Mesothelial cell of epicardium (in vitro differentiated cells): ENCODE measurements around the gene TAL1. TPM values are rescaled to one million over a fixed set of nuclear protein-coding genes. Genes with fewer than 3 reads are reported as not detected.

Experiments
- DNase-seq, 2 experiments: peaks; one replicate each; pipeline ENCODE4 v3.0.0; 2021; ENCODE audit warnings: low spot score in 2 of 2; ENCODE audit not compliant: unreplicated experiment in 2 of 2
- H3K27ac Mint-ChIP-seq: 2 replicates; pipeline ENCODE4 v1.8.0; 2021; ENCODE audit warnings: mixed read lengths
- H3K27me3 Mint-ChIP-seq: 2 replicates; pipeline ENCODE4 v1.8.0; 2021; ENCODE audit warnings: low read depth, mixed read lengths
- H3K36me3 Mint-ChIP-seq: 2 replicates; pipeline ENCODE4 v1.8.0; 2021; ENCODE audit warnings: mixed read lengths
- H3K4me1 Mint-ChIP-seq: 2 replicates; pipeline ENCODE4 v1.8.0; 2021; ENCODE audit warnings: mixed read lengths
- H3K4me3 Mint-ChIP-seq: 2 replicates; pipeline ENCODE4 v1.8.0; 2021; ENCODE audit warnings: mild to moderate bottlenecking, moderate library complexity, mixed read lengths
- H3K9me3 Mint-ChIP-seq: 2 replicates; pipeline ENCODE4 v1.8.0; 2021; ENCODE audit warnings: mixed read lengths
- CTCF ChIP-seq: fragments of 200-600 bp; sonication (generic); IDR thresholded peaks from one replicate; pipeline ENCODE4 v1.5.0; 2021; ENCODE audit warnings: antibody characterized with exemption; ENCODE audit not compliant: unreplicated experiment
- total RNA-seq: library from RNA; stranded (reverse); gene quantifications from 3 replicates; pipeline ENCODE4 v1.2.1, GENCODE V29; 2021

The TAL1 gene
- total RNA-seq, 1 donor from 2014 or later, result not detected

DNA sequence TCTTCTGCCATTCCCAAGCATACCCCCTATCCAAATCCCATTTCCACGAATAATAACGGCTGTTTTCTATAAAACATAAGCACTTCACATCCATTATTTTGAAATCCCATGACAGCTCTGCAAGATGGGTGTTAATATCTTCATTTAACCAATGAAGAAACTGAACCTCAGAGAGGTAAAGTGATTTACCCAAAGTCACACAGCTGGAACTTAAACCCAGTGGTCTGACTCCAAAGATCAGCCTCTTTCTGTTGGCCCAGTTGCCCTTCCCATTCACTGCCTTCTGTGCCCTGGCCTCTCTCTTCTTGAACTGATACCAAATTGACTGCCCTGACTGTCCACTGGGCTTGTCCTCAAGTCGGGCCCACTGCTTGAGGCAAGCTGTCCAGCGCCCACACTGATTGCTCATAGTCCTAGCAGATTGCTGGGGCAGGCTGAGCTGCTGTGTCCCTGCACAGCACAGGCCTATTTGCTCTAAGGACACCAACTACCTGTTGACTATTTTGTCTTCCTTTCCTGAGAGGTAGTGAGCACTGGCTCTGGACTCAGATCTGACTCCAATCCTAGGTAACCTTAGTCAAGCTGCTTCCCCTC is 19.3 kb downstream of the TAL1 start:
- TF ChIP-seq CTCF, result no peak
- DNase-seq, result no peak

GRCh38 chr1:47211796-47212269 is 20.2 kb downstream of the TAL1 start:
- Mint-ChIP-seq H3K4me3 (no peak overlapping the region), H3K27me3 (peaks cover 37% of the 10 kb centered on the region), H3K4me1 (peaks cover 3% of the 10 kb centered on the region), H3K9me3 (no peaks in the 10 kb centered on the region), H3K27ac (no peak overlapping the region), H3K36me3 (no peaks in the 10 kb centered on the region)
- DNase-seq, result no peak
- TF ChIP-seq CTCF, result no peak

More for the DNA sequence above, 19.3 kb downstream of the TAL1 start:
- Mint-ChIP-seq H3K36me3 (no peaks in the 10 kb centered on the region), H3K4me1 (peaks cover 3% of the 10 kb centered on the region), H3K27me3 (peaks cover 37% of the 10 kb centered on the region), H3K27ac (no peak overlapping the region), H3K9me3 (no peaks in the 10 kb centered on the region), H3K4me3 (no peak overlapping the region)

- Mint-ChIP-seq H3K36me3 (no peaks in the 10 kb centered on the region), H3K9me3 (no peaks in the 10 kb centered on the region), H3K27ac (no peak overlapping the region), H3K4me1 (no peaks in the 10 kb centered on the region), H3K4me3 (no peak overlapping the region), H3K27me3 (peaks cover 45% of the 10 kb centered on the region)
- DNase-seq, result no peak
- no peak for TF ChIP-seq CTCF
Measured at GRCh38 chr1:47210666-47211065, 21.4 kb downstream of the TAL1 start.

GRCh38 chr1:47209725-47210325 is 22.2 kb downstream of the TAL1 start:
- Mint-ChIP-seq H3K9me3 (no peaks in the 10 kb centered on the region), H3K4me3 (no peak overlapping the region), H3K27me3 (peaks cover 52% of the 10 kb centered on the region), H3K4me1 (no peaks in the 10 kb centered on the region), H3K36me3 (no peaks in the 10 kb centered on the region), H3K27ac (no peak overlapping the region)
- no peak for DNase-seq
- TF ChIP-seq CTCF, result no peak

DNA sequence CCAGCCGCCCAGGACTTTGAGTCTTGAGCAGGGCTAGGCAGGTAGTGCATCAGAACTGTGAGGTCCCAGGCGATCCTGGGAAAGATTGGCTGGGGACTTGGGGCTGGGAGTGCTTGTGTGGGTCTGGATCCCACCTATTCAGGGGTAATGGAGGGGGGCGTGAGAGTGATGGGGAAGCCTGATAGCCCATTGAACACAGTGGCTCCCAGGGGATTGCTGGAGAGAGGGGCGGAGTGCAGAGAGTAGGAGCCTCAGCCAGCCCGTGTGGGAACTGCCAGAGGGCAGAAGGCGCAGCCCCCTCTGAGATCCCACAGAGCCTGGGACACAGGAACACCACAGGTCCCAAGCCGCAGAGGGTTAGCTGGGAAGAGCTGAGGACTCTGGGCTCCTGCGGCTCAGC is 22.9 kb downstream of the TAL1 start:
- H3K9me3 Mint-ChIP-seq, result no peaks in the 10 kb centered on the region
- no peak for TF ChIP-seq CTCF
- H3K4me1 Mint-ChIP-seq, result no peaks in the 10 kb centered on the region
- no peak overlapping the region for H3K4me3 Mint-ChIP-seq
- H3K27ac Mint-ChIP-seq, result no peak overlapping the region
- peaks cover 59% of the 10 kb centered on the region for H3K27me3 Mint-ChIP-seq
- H3K36me3 Mint-ChIP-seq, result no peaks in the 10 kb centered on the region
- no peak for DNase-seq
